Stimulated activated CD8-positive, alpha-beta memory T cell treated with anti-CD3 and anti-CD28 coated beads, Interleukin-7, amount 100 ng/mL, for 1 hour (primary cell): Measurements from ENCODE around the gene TVP23B.
"Not testable (repeated sequence)": the region's sequence is repeated elsewhere in the genome, so short reads cannot be mapped to it uniquely, and the experiment has no call there.

Experiments used
- DNase-seq, 2 donors: peaks; one replicate each; pipeline ENCODE4 v3.0.0-alpha.2; 2020; ENCODE audit warnings: low read depth in 2 of 2

Gene TVP23B

GRCh38 chr17:18780991-18781718 lies at the start of gene TVP23B:
TSS of gene TVP23B (plus strand) at chr17:18781183. CDS start at chr17:18781294, 111 bp downstream.
- DNase-seq, result peak; percentile 93 to 98

GRCh38 chr17:18732438-18732837 lies 48.5 kb upstream of the TVP23B start:
- not testable (repeated sequence) for DNase-seq

GRCh38 chr17:18733350-18733749 lies 47.6 kb upstream of the TVP23B start:
- DNase-seq, result not testable (repeated sequence)

- DNase-seq, result not testable (repeated sequence)
Measured at GRCh38 chr17:18739616-18740391, 41.2 kb upstream of the TVP23B start.

- not testable (repeated sequence) for DNase-seq
Measured at GRCh38 chr17:18741228-18741627, 39.8 kb upstream of the TVP23B start.

GRCh38 chr17:18743699-18744421 lies 37.1 kb upstream of the TVP23B start, which contains the start of gene FBXW10:
TSS of gene FBXW10 (plus strand) at chr17:18744054. CDS start at chr17:18744245, 191 bp downstream.
- DNase-seq, result not testable (repeated sequence)

- not testable (repeated sequence) for DNase-seq
Measured at GRCh38 chr17:18744726-18745125, 36.3 kb upstream of the TVP23B start.

- not testable (repeated sequence) for DNase-seq
Measured at GRCh38 chr17:18746551-18746950, 34.4 kb upstream of the TVP23B start.

GRCh38 chr17:18747501-18747900 lies 33.5 kb upstream of the TVP23B start:
- DNase-seq, result not testable (repeated sequence)

GRCh38 chr17:18750242-18750641 lies 30.7 kb upstream of the TVP23B start:
- not testable (repeated sequence) for DNase-seq

GRCh38 chr17:18753829-18754409 lies 27.1 kb upstream of the TVP23B start:
- DNase-seq, result not testable (repeated sequence)

- not testable (repeated sequence) for DNase-seq
Measured at GRCh38 chr17:18755969-18756368, 25.0 kb upstream of the TVP23B start.

GRCh38 chr17:18757368-18758044 lies 23.5 kb upstream of the TVP23B start:
- not testable (repeated sequence) for DNase-seq

GRCh38 chr17:18758344-18758743 lies 22.6 kb upstream of the TVP23B start:
- DNase-seq, result not testable (repeated sequence)

- DNase-seq, result not testable (repeated sequence)
Measured at GRCh38 chr17:18760221-18760620, 20.8 kb upstream of the TVP23B start.

- DNase-seq, result not testable (repeated sequence)
Measured at GRCh38 chr17:18770572-18770971, 10.4 kb upstream of the TVP23B start.

GRCh38 chr17:18771066-18771465 lies 9.9 kb upstream of the TVP23B start:
- DNase-seq, result not testable (repeated sequence)

- no peak for DNase-seq
Measured at GRCh38 chr17:18772471-18772870, 8.5 kb upstream of the TVP23B start.

GRCh38 chr17:18781805-18782204 lies 822 bp downstream of the TVP23B start:
- DNase-seq, result not testable (repeated sequence)

GRCh38 chr17:18785933-18786332 lies 5.0 kb downstream of the TVP23B start:
- DNase-seq, result not testable (repeated sequence)

- DNase-seq, result not testable (repeated sequence)
Measured at GRCh38 chr17:18786890-18787289, 5.9 kb downstream of the TVP23B start.
